Measurements from ENCODE around the gene F2RL2.

Gene F2RL2

GRCh38 chr5:76582230-76583162 is 40.7 kb downstream of the F2RL2 start:
- H2AFZ ChIP-seq (ENCODE audit: low read depth, low read length, severe bottlenecking): no peak overlapping the region
- H3K9me3 ChIP-seq (ENCODE audit: insufficient read depth, low read length): no peaks in the 10 kb centered on the region
- H3K27me3 ChIP-seq (ENCODE audit: low read length): no peaks in the 10 kb centered on the region
- no peak for TF ChIP-seq CTCF (IDR thresholded peaks at IDR 0.05; ENCODE audit: insufficient read depth, low read length, poor library complexity, severe bottlenecking)
- TF ChIP-seq EZH2phosphoT487 (conservative IDR thresholded peaks at IDR 0.05; ENCODE audit: low read length): no peak
- no peaks in the 10 kb centered on the region for H3K9me2 ChIP-seq (replicated peaks; ENCODE audit: insufficient read depth, low read length)
- no peaks in the 10 kb centered on the region for H4K20me1 ChIP-seq (ENCODE audit: low read depth, low read length)
- no peaks in the 10 kb centered on the region for H3K36me3 ChIP-seq (ENCODE audit: low read length)
- no peaks in the 10 kb centered on the region for H3K79me2 ChIP-seq (ENCODE audit: insufficient read depth, low read length)
- no peak overlapping the region for H3K4me3 ChIP-seq (ENCODE audit: insufficient read depth, low read length, poor library complexity, severe bottlenecking)
- no peak overlapping the region for H3K4me2 ChIP-seq (ENCODE audit: low read depth, low read length, poor library complexity, severe bottlenecking)
- no peaks in the 10 kb centered on the region for H3F3A ChIP-seq (ENCODE audit: insufficient read depth)
- no peak overlapping the region for H3K27ac ChIP-seq (ENCODE audit: low read depth, low read length)
- no peak overlapping the region for H3K9ac ChIP-seq (ENCODE audit: low read length)

- Histone ChIP-seq H3K9me2 (replicated peaks; ENCODE audit: insufficient read depth, low read length) (no peaks in the 10 kb centered on the region), H3K27me3 (ENCODE audit: low read length) (no peaks in the 10 kb centered on the region), H3K36me3 (ENCODE audit: low read length) (no peaks in the 10 kb centered on the region), H3K4me2 (ENCODE audit: low read depth, low read length, poor library complexity, severe bottlenecking) (no peak overlapping the region), H3K9ac (ENCODE audit: low read length) (no peak overlapping the region), H3K27ac (ENCODE audit: low read depth, low read length) (no peak overlapping the region), H4K20me1 (ENCODE audit: low read depth, low read length) (no peaks in the 10 kb centered on the region), H3K4me3 (ENCODE audit: insufficient read depth, low read length, poor library complexity, severe bottlenecking) (no peak overlapping the region), H3K79me2 (ENCODE audit: insufficient read depth, low read length) (no peaks in the 10 kb centered on the region), H3K9me3 (ENCODE audit: insufficient read depth, low read length) (no peaks in the 10 kb centered on the region), H2AFZ (ENCODE audit: low read depth, low read length, severe bottlenecking) (no peak overlapping the region), H3F3A (ENCODE audit: insufficient read depth) (no peaks in the 10 kb centered on the region)
- TF ChIP-seq CTCF (IDR thresholded peaks at IDR 0.05; ENCODE audit: insufficient read depth, low read length, poor library complexity, severe bottlenecking) (no peak), EZH2phosphoT487 (conservative IDR thresholded peaks at IDR 0.05; ENCODE audit: low read length) (no peak)
Measured at GRCh38 chr5:76580981-76581380, 42.2 kb downstream of the F2RL2 start.

DNA sequence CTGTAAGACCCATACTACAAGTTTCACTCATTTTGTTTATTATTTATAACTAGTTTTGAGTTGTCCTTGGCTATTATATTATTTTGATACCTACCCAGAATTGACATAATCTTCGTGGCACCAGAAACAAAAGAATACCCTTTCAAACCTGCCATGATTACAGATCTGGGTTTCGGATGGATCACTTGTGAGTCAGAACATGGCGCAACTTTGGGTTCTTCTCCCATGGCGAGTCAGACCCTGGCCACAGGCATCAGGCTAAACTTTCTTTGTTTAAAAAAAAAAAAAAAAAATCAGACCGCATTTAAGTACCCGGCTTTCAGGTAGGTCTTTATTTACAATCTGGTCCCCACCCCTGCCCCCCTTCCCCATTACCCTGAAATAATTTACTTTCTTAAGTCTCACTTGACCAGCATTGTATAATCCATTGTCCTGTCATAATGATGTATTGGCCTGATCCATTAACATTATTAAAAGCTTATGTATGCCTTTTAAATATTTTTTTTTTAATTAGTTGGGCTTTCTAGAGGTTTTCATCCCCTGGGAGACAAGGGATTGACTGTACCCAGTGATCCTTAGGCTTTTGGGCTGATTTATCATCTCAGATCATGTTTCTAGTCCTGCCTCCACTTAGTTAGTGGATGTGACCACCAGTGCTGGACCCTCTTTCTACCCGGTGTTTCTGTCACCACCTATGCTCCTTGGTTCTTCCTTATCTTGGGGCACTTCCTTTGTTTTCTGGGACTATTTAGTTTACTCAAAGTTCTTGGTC is 43.9 kb downstream of the F2RL2 start:
- Histone ChIP-seq H2AFZ (ENCODE audit: low read depth, low read length, severe bottlenecking) (no peak overlapping the region), H3K9ac (ENCODE audit: low read length) (no peak overlapping the region)

More for the DNA sequence above, 43.9 kb downstream of the F2RL2 start:
- no peaks in the 10 kb centered on the region for H3K79me2 ChIP-seq (ENCODE audit: insufficient read depth, low read length)
- H3K4me3 ChIP-seq (ENCODE audit: insufficient read depth, low read length, poor library complexity, severe bottlenecking): no peak overlapping the region
- no peak for TF ChIP-seq EZH2phosphoT487 (conservative IDR thresholded peaks at IDR 0.05; ENCODE audit: low read length)
- no peak for TF ChIP-seq CTCF (IDR thresholded peaks at IDR 0.05; ENCODE audit: insufficient read depth, low read length, poor library complexity, severe bottlenecking)
- no peak overlapping the region for H3K4me2 ChIP-seq (ENCODE audit: low read depth, low read length, poor library complexity, severe bottlenecking)
- H3K27me3 ChIP-seq (ENCODE audit: low read length): no peaks in the 10 kb centered on the region
- H3F3A ChIP-seq (ENCODE audit: insufficient read depth): no peaks in the 10 kb centered on the region
- no peaks in the 10 kb centered on the region for H4K20me1 ChIP-seq (ENCODE audit: low read depth, low read length)
- H3K9me2 ChIP-seq (replicated peaks; ENCODE audit: insufficient read depth, low read length): no peaks in the 10 kb centered on the region
- no peak overlapping the region for H3K27ac ChIP-seq (ENCODE audit: low read depth, low read length)
- H3K9me3 ChIP-seq (ENCODE audit: insufficient read depth, low read length): no peaks in the 10 kb centered on the region
- H3K36me3 ChIP-seq (ENCODE audit: low read length): no peaks in the 10 kb centered on the region

Data from SU-DHL-6 (cell line).